HG03378 (cell line): ENCODE results near the gene EDC4.
"Not testable (repeated sequence)": the region's sequence is repeated elsewhere in the genome, so short reads cannot be mapped to it uniquely, and the experiment has no call there.

Experiments used
- ATAC-seq: cut with Tn5 transposase; IDR thresholded peaks from one replicate; pipeline ENCODE4 v1.9.1; 2021; ENCODE audit warnings: mild to moderate bottlenecking, moderate library complexity; ENCODE audit not compliant: unreplicated experiment

EDC4 gene

GRCh38 chr16:67872631-67873434 lies at the start of gene EDC4:
Gene EDC4 (plus strand): TSS chr16:67873052. CDS start chr16:67873262, 210 bp downstream.
- ATAC-seq: peak; percentile 49

- ATAC-seq: no peak
Measured at GRCh38 chr16:67825119-67825518, 47.7 kb upstream of the EDC4 start.

GRCh38 chr16:67825906-67826305 lies 46.9 kb upstream of the EDC4 start:
- ATAC-seq: no peak

- ATAC-seq: no peak
Measured at GRCh38 chr16:67828651-67829050, 44.2 kb upstream of the EDC4 start.

GRCh38 chr16:67833030-67833414 lies 39.8 kb upstream of the EDC4 start:
- ATAC-seq: no peak

- ATAC-seq: peak; percentile 95
Measured at GRCh38 chr16:67833415-67834241, 39.2 kb upstream of the EDC4 start.

GRCh38 chr16:67834242-67834614 lies 38.6 kb upstream of the EDC4 start:
- no peak for ATAC-seq

GRCh38 chr16:67837190-67837589 lies 35.7 kb upstream of the EDC4 start:
- ATAC-seq: not testable (repeated sequence)

GRCh38 chr16:67837811-67838210 lies 35.0 kb upstream of the EDC4 start:
- ATAC-seq: no peak

GRCh38 chr16:67841198-67841815 lies 31.5 kb upstream of the EDC4 start:
- ATAC-seq: no peak

- peak; percentile 48 for ATAC-seq
Measured at GRCh38 chr16:67841816-67842508, 30.9 kb upstream of the EDC4 start, which contains the start of gene THAP11. Gene THAP11 (plus strand): TSS chr16:67842320. CDS start chr16:67842555, 235 bp downstream.

- ATAC-seq: no peak
Measured at GRCh38 chr16:67842509-67843342, 30.1 kb upstream of the EDC4 start.

- no peak for ATAC-seq
Measured at GRCh38 chr16:67843343-67843765, 29.5 kb upstream of the EDC4 start.

GRCh38 chr16:67844497-67844896 lies 28.4 kb upstream of the EDC4 start:
- no peak for ATAC-seq

GRCh38 chr16:67845291-67846062 lies 27.4 kb upstream of the EDC4 start:
- no peak for ATAC-seq

- ATAC-seq: no peak
Measured at GRCh38 chr16:67846063-67846319, 26.9 kb upstream of the EDC4 start.

- ATAC-seq: peak; percentile 50
Measured at GRCh38 chr16:67846320-67847063, 26.4 kb upstream of the EDC4 start, which contains the start of gene NUTF2. Gene NUTF2 (plus strand): TSS chr16:67846933. CDS start chr16:67865131, 18,198 bp downstream.

- peak; percentile 18 for ATAC-seq
Measured at GRCh38 chr16:67847064-67847861, 25.6 kb upstream of the EDC4 start, which contains the start of gene CENPT. Gene CENPT (minus strand): TSS chr16:67847693. CDS start chr16:67833859, 13,834 bp downstream.
